Fibroblast of lung (primary cell): ENCODE data around the gene HM13. TPM values are rescaled to one million over a fixed set of nuclear protein-coding genes. Genes with fewer than 3 reads are reported as not detected.

ENCODE experiments used
- DNase-seq, 2 donors: peaks; one replicate each; pipeline versions ENCODE4 v3.0.0 to v3.0.0-alpha.2; 2010; ENCODE audit warnings: low read depth in 2 of 2
- H2AFZ ChIP-seq: 2 replicates; pipeline ENCODE4 v1.5.1; 2012; ENCODE audit warnings: low read length, control low read depth, inconsistent platforms
- H3K27ac ChIP-seq: 2 replicates; pipeline ENCODE4 v1.5.1; 2011; ENCODE audit warnings: low read length, control low read depth; ENCODE audit not compliant: insufficient read depth
- H3K27me3 ChIP-seq: 2 replicates; pipeline ENCODE4 v1.5.1; 2011; ENCODE audit warnings: mild to moderate bottlenecking, low read length; ENCODE audit not compliant: control insufficient read depth, insufficient read depth
- H3K36me3 ChIP-seq: 2 replicates; pipeline ENCODE4 v1.5.1; 2011; ENCODE audit warnings: low read length; ENCODE audit not compliant: control insufficient read depth, insufficient read depth
- H3K4me1 ChIP-seq: 2 replicates; pipeline ENCODE4 v1.5.1; 2011; ENCODE audit warnings: low read length; ENCODE audit not compliant: control insufficient read depth, insufficient read depth; ENCODE audit errors: extremely low read depth
- H3K4me2 ChIP-seq: 2 replicates; pipeline ENCODE4 v1.5.1; 2011; ENCODE audit warnings: low read length, control low read depth; ENCODE audit not compliant: insufficient read depth; ENCODE audit errors: extremely low read depth
- H3K4me3 ChIP-seq, 4 experiments: fragments of 200-600 bp in 1 of 4; sonication (generic) in 1 of 4; replicated peaks in 1 of 4; 2 replicates each; pipeline ENCODE4 v1.5.1; 2011 to 2016; ENCODE audit warnings: low read length in 4 of 4, low read depth in 3 of 4, mild to moderate bottlenecking in 3 of 4, control low read depth in 2 of 4, inconsistent platforms in 1 of 4, mixed read lengths in 1 of 4; ENCODE audit not compliant: insufficient read depth in 1 of 4; ENCODE audit errors: control extremely low read depth in 1 of 4
- H3K79me2 ChIP-seq: 2 replicates; pipeline ENCODE4 v1.5.1; 2012; ENCODE audit warnings: mild to moderate bottlenecking, low read length, inconsistent platforms; ENCODE audit not compliant: control insufficient read depth, insufficient read depth
- H3K9ac ChIP-seq: 2 replicates; pipeline ENCODE4 v1.5.1; 2011; ENCODE audit warnings: mild to moderate bottlenecking, low read length, control low read depth; ENCODE audit not compliant: insufficient read depth
- H3K9me3 ChIP-seq: 2 replicates; pipeline ENCODE4 v1.5.1; 2012; ENCODE audit warnings: low read depth, low read length; ENCODE audit not compliant: control insufficient read depth, insufficient read depth
- H4K20me1 ChIP-seq: 2 replicates; pipeline ENCODE4 v1.5.1; 2011; ENCODE audit warnings: low read length; ENCODE audit not compliant: control insufficient read depth, insufficient read depth; ENCODE audit errors: extremely low read depth
- EZH2 ChIP-seq: IDR thresholded peaks from 2 replicates; pipeline ENCODE4 v1.5.1; 2012; ENCODE audit warnings: low read length, control low read depth, mild to moderate bottlenecking; ENCODE audit errors: missing control alignments
- polyA plus RNA-seq, 2 donors: library from polyadenylated mRNA; depleted of rRNA in 1 of 2; stranded (reverse) in 1 of 2; unstranded in 1 of 2; fragments of >200 nt; gene quantifications; 2 replicates each; pipeline ENCODE4 v1.2.1, GENCODE V29; 2011 to 2012; ENCODE audit warnings: missing spikeins in 1 of 2
- total RNA-seq: library from RNA; depleted of rRNA; stranded (reverse); fragments of >200 nt; gene quantifications from 2 replicates; pipeline ENCODE4 v1.2.1, GENCODE V29; 2014
- TF ChIP-seq, protein P1 (sequence below), 2 donors: IDR thresholded peaks in 1 of 2; conservative IDR thresholded peaks in 1 of 2; 1 replicate in 1 of 2; 2 replicates in 1 of 2; pipeline ENCODE4 v1.5.1; 2011 to 2012; ENCODE audit warnings: low read length in 2 of 2, control low read depth in 1 of 2, inconsistent platforms in 1 of 2, low read depth in 1 of 2, mild to moderate bottlenecking in 1 of 2

The HM13 gene
- total and polyA plus RNA-seq, 2 donors (not counting 1 experiment from before 2014, with no cell fraction given) = 52.5 to 157 TPM

DNA sequence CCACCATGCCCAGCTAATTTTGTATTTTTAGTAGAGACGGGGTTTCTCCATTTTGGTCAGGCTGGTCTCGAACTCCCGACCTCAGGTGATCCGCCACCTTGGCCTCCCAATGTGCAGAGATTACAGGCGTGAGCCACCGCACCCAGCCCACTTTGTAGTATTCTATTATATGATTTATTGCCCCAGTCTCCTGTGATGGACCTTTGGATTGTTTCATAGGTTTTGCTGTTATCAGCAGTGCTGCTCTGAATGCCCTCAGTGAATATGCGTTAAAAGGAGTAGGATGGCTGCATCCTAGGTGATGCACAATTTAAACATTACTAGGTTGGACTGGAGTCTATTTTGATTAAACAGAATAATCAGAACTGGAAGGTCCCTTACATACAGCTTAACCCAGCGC is 101.2 kb downstream of the HM13 start:
- Histone ChIP-seq H3K36me3 (no peaks in the 10 kb centered on the region), H4K20me1 (no peaks in the 10 kb centered on the region)

DNA sequence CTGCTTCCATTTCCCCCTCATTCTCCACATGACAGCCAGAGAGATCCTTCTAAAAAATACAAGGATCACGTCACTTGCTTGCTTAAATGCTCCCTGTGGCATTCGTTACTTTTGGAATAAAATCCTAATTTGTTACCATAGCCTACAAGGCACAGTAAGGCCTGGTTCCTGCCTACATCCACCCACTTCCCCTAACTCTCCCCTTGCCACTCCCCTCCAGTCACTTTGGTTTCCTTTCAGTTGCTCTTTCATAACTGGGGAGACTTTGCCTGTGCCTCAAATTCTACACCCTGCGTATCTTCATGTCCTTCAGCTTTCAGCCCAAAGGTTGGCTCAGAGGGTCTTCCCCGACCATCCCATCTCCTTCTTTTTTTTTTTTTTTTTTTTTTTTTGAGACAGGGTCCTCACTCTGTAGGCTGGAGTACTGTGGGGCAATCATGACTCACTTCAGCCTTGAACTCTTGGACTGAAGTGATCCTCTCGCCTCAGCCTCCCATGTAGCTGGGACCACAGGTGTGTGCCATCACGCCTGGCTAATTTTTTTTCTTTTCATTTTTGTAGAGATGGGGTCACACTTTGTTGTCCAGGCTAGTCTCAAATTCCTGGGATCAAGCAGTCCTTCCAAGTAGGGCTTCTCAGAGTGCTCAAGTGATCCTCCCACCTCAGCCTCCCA is 103.3 kb downstream of the HM13 start:
- Histone ChIP-seq H3K27ac (no peak overlapping the region), H3K4me1 (no peaks in the 10 kb centered on the region), H3K4me3 (no peak overlapping the region), H3K27me3 (no peaks in the 10 kb centered on the region), H3K36me3 (no peaks in the 10 kb centered on the region), H2AFZ (no peak overlapping the region), H3K9ac (no peak overlapping the region), H3K79me2 (no peaks in the 10 kb centered on the region), H4K20me1 (no peaks in the 10 kb centered on the region), H3K9me3 (no peaks in the 10 kb centered on the region), H3K4me2 (no peak overlapping the region)
- TF ChIP-seq, protein P1, sequence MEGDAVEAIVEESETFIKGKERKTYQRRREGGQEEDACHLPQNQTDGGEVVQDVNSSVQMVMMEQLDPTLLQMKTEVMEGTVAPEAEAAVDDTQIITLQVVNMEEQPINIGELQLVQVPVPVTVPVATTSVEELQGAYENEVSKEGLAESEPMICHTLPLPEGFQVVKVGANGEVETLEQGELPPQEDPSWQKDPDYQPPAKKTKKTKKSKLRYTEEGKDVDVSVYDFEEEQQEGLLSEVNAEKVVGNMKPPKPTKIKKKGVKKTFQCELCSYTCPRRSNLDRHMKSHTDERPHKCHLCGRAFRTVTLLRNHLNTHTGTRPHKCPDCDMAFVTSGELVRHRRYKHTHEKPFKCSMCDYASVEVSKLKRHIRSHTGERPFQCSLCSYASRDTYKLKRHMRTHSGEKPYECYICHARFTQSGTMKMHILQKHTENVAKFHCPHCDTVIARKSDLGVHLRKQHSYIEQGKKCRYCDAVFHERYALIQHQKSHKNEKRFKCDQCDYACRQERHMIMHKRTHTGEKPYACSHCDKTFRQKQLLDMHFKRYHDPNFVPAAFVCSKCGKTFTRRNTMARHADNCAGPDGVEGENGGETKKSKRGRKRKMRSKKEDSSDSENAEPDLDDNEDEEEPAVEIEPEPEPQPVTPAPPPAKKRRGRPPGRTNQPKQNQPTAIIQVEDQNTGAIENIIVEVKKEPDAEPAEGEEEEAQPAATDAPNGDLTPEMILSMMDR (conservative IDR thresholded peaks at IDR 0.05 in 1 of 2, IDR thresholded peaks at IDR 0.05 in 1 of 2; ENCODE audit: low read depth in 1 of 2, low read length in 2 of 2) = no peak
- no peak for TF ChIP-seq EZH2
- DNase-seq = no peak

More for the DNA sequence above, 101.2 kb downstream of the HM13 start:
- Histone ChIP-seq H3K27ac (no peak overlapping the region), H3K9me3 (no peaks in the 10 kb centered on the region), H3K4me1 (peaks cover 5% of the 10 kb centered on the region), H3K9ac (no peak overlapping the region), H3K79me2 (no peaks in the 10 kb centered on the region), H2AFZ (no peak overlapping the region), H3K4me3 (no peak overlapping the region), H3K4me2 (no peak overlapping the region), H3K27me3 (no peaks in the 10 kb centered on the region)
- no peak for DNase-seq
- TF ChIP-seq, protein P1 (conservative IDR thresholded peaks at IDR 0.05 in 1 of 2, IDR thresholded peaks at IDR 0.05 in 1 of 2; ENCODE audit: low read depth in 1 of 2, low read length in 2 of 2) = no peak
- no peak for TF ChIP-seq EZH2

Other genes starting within 250 kb of the HM13 start
- gene DEFB116, start 205.9 kb upstream of the HM13 start, total RNA-seq = not detected in 2 replicates
- not detected in 2 replicates for gene DEFB116, start 205.9 kb upstream of the HM13 start, polyA plus RNA-seq
- gene DEFB118, start 145.8 kb upstream of the HM13 start, total RNA-seq = not detected in 2 replicates
- not detected in 2 replicates for gene DEFB118, start 145.8 kb upstream of the HM13 start, polyA plus RNA-seq
- not detected in 2 replicates for gene DEFB119, start 123.9 kb upstream of the HM13 start, total RNA-seq
- not detected in 2 replicates for gene DEFB119, start 123.9 kb upstream of the HM13 start, polyA plus RNA-seq
- gene DEFB121, start 108.2 kb upstream of the HM13 start, total RNA-seq = not detected in 2 replicates
- gene DEFB121, start 108.2 kb upstream of the HM13 start, polyA plus RNA-seq = not detected in 2 replicates
- not detected in 2 replicates for gene DEFB123, start 73.8 kb upstream of the HM13 start, total RNA-seq
- gene DEFB123, start 73.8 kb upstream of the HM13 start, polyA plus RNA-seq = not detected in 2 replicates
- not detected in 2 replicates for gene DEFB124, start 39.3 kb upstream of the HM13 start, total RNA-seq
- gene DEFB124, start 39.3 kb upstream of the HM13 start, polyA plus RNA-seq = not detected in 2 replicates
- not detected in 2 replicates for gene REM1, start 39.2 kb upstream of the HM13 start, total RNA-seq
- not detected in 2 replicates for gene REM1, start 39.2 kb upstream of the HM13 start, polyA plus RNA-seq
- gene ID1, start 90.8 kb downstream of the HM13 start, total RNA-seq = 27.4 and 31.1 TPM in 2 replicates
- 14.5 and 62.4 TPM in 2 replicates for gene ID1, start 90.8 kb downstream of the HM13 start, polyA plus RNA-seq
- gene COX4I2, start 123.5 kb downstream of the HM13 start, total RNA-seq = not detected in 2 replicates
- gene COX4I2, start 123.5 kb downstream of the HM13 start, polyA plus RNA-seq = not detected in 2 replicates
- 50.8 and 77.1 TPM in 2 replicates for gene BCL2L1, start 208.4 kb downstream of the HM13 start, total RNA-seq
- 61.8 and 107 TPM in 2 replicates for gene BCL2L1, start 208.4 kb downstream of the HM13 start, polyA plus RNA-seq
- 5.4 and 21.0 TPM in 2 replicates for gene TPX2, start 224.8 kb downstream of the HM13 start, total RNA-seq
- gene TPX2, start 224.8 kb downstream of the HM13 start, polyA plus RNA-seq = 19.9 and 72.2 TPM in 2 replicates